HG02870 (cell line): ENCODE results near the gene ZNF491.
"Not testable (repeated sequence)": the region's sequence is repeated elsewhere in the genome, so short reads cannot be mapped to it uniquely, and the experiment has no call there.

Experiments used
- ATAC-seq: cut with Tn5 transposase; IDR thresholded peaks from one replicate; pipeline ENCODE4 v1.9.1; 2021; ENCODE audit warnings: mild to moderate bottlenecking, moderate library complexity; ENCODE audit not compliant: unreplicated experiment

Gene ZNF491

DNA sequence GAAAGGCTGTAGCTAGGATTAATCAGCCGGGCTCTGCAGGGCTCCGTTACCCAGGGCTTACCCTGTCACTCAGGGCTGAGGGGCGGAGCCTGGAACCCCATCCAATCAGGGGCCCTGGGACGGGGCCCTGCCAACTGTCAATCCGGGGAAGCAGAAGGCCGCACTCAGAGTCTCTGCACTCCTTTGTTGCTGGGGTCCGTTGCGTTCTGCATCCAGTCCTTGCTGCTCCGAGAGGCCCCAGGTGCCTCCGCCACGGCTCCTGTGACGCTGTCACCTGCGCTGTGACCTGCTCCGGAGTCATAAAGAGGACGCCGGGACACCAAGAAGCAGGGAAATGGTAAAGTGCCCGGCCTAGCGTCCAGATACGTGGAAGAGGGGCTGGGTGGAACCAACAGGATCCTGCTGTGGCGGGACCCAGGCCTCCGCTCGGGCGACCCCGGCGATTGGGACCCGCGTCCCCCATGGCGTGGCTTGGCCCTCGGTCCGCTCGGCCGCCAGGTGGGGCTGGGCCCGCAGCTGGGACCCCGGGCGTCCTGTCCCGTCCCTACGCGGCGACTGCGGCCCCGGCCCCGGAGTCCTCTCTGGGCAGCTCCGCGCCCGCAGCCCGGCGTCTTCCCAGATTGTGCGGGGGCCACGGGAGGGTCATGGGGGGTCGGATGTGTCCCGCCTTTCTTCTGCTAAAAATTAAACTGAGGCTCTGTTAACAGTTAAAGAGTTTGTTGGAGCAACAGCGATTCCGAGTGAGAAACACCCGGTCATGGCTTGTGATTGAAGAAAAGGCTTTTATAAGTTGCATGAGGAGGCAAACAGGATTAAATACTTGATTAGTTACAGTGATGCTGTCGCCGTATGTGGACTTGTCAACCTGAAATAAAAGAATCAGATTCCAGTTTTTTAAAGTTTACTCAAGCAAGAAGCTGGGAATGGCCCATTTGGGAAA is at the start of gene ZNF491:
TSS of gene ZNF491 (plus strand) at position 133 of the 940 bp plus-strand sequence. CDS start 7,431 bp downstream, outside the sequence.
- ATAC-seq = peak; percentile 91

DNA sequence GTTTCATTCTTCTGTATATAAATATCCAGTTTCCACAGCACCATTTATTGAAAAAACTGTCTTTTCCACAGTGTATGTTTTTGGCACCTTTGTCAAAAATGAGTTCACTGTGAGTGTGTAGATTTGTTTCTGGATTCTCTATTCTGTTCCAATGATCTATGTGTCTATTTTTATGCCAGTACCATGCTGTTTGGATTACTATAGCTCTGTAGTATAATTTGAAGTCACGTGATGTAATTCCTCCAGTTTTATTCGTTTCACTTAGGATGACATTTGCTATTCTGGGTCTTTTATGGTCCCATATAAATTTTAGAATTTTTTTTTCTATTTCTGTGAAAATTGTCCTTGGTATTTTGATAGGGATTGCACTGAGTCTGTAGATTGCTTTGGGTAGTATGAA is 48.6 kb upstream of the ZNF491 start:
- ATAC-seq = no peak

DNA sequence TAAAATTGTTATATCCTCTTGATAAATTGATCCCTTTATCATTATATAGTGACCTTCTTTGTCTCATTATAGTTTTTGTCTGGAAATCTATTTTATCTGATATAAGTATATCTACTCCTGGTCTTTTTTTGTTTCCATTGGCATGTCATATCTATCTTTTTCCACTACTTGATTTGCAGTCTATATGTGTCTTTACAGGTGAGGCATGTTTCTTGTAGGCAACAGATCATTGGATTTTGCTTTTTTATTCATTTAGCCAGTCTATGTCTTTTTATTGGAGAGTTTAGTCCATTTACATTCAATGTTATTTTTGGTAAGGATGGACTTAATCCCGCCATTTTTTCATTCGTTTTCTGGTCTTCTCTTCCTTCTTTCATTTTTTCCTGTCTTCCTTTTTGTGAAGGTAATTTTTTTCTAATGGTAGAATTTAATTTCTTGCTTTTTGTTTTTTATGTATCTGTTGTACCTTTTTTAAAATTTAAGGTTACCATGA is 46.0 kb upstream of the ZNF491 start:
- no peak for ATAC-seq

DNA sequence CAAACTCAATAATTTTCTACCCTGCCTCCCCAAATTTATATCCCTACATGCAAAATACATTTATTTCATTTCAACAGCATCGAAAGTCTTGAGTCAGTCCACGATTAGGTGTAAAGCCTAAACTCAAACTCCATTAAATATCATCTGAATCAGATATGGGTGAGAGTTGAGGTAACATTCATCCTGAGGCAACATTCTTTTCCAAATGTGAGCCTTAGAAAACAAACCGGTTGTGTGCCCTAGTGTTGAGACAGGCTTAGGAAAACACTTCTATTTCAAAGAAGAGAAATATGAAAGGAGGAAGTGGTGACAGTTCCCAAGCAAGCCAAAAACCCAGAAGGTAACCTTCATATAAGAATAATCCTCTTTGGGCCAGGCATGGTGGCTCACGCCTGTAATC is 43.7 kb upstream of the ZNF491 start:
- no peak for ATAC-seq

DNA sequence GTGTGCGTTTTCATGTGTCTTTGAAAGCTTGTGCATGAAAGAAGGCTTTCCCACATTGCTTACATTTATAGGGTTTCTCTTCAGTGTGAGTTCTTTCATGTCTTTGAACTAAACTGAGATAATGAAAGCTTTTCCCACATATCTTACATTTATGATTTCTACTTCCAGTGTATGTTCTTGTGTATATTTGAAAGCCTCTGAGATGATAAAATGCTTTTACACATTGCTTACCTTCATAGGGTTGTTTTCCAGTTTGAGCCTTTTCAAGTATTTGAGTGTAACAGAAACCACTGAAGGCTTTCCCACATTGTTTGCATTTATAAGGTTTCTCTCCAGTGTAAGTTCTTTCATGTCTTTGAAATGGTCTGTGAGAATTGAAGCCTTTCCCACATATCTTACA is 41.4 kb upstream of the ZNF491 start:
- ATAC-seq = no peak

DNA sequence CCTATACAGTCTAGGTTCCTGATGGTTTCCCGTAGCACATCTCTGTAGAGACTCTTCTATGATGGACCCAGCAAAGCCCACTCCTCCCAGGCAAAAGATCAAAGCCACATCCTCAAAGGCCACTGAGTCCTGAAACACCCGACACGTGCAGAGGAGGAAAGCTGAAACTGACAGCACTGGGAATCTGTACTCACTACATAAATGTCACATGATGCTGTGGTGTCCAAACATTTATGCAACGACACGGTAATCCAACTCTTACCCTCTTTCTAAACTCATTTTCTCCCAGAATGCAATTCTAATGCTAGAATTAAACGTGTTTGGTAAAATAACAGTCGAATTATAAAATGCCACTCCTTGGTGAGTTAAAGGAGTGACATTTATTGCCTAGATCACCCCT is 38.5 kb upstream of the ZNF491 start:
- ATAC-seq = no peak

DNA sequence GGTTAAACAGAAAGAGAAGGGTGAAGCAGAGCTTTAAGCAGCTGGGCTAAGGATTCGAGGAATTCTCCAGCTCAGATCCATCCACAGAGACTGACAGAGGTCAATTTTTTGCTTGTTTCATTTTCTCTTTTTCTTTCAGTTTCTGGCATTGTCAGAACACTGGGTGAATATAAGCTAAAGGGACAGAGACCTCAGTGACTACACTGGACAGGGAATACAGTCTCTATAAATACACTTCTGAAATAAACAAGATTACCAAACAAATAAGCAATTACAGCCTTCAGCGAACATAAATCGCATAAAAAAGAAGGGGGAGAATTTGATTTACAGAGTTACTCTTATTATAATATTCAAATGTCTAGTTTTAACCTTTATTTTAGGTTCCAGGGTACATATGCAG is 35.2 kb upstream of the ZNF491 start:
- no peak for ATAC-seq

DNA sequence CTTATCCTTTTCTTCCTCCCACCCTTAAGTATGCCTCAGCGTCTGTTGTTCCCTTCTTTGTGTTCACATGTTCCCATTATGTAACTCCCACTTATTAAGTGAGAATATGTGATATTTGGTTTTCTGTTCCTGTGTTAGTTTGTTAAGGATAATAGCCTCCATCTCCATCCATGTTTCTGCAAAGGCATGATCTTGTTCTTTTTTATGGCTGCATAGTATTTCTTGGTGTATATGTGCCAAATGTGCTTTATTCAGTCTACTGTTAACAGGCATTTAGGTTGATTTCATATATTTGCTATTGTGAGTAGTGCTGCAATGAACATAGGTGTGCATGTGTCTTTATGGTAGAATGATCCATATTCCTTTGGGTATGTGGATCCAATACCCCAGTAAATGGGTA is 34.7 kb upstream of the ZNF491 start:
- ATAC-seq = no peak

DNA sequence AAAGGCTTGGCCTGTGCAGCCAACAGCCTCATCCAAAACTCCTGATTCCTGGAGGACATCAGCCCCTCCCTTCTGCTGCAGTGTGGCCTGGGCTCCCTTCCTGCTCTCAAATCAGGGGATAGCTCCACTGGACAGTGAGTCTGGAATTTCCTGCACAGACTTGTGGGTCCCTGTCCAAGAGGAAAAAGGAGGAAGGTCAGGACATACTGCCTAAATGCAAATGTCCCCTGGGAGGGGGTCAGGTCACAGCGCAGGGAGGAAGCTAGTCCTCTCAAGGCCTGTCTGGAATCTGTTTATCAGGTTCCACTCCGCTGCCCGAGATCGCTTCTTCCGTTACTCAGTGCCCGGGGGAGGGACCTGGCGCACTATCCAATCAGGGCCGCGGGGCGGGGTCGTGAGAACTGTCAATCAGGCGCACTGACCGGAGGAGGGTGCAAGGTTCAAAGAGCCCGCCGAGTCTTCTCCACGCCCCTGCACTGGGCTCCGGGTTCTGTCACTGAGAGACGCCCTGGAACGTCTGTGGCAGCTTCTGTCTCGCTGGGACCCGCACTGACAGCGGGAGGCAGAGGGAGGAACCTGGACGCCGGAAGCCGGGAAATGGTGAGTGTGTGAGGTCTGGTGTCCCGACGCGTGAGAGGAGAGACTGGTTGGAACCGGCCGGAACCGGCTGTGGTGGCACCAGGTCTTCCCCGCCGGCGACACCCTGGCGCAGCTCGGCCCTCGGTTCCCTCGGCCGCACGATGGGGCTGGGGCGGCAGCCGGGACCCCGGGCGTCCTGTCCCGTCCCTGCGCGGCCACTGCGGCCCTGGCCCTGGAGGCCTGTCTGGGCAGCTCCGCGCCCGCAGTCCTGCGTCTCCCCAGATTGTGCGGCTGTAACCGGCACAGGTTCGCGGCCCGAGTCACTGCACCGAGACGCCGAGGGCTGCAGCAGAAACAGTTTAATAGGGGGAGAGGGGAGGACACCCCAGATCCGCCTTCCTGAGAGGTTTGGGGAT is 31.4 kb upstream of the ZNF491 start, which contains the start of gene ZNF441:
TSS of gene ZNF441 (plus strand) at position 404 of the 995 bp plus-strand sequence. CDS start at position 598, 194 bp downstream.
- peak; percentile 95 for ATAC-seq

DNA sequence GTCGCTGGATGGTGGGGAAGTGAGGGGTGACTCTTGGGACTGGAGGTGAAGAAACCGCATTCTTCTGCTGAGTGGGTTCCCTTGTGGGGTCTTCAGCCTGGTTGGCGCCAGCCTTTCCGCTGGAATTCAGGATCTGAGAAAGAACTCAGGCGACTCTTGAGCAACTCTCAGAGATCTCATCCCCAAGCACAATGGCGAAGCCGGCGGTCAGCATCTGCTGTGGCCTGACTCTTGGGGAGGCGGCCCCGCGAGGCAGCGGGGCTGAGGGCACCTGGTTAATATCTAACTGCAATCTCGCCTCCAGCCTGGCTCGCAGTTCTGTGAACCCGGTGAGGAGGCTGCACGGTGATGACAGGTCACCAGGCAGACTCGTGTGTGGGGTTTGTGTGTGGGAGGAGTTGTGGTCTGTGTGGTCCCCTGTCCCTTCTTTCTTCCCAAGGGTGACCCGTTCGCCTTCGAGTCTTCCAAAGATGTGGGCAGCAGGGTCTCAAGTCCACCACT is 30.6 kb upstream of the ZNF491 start:
- ATAC-seq = no peak

DNA sequence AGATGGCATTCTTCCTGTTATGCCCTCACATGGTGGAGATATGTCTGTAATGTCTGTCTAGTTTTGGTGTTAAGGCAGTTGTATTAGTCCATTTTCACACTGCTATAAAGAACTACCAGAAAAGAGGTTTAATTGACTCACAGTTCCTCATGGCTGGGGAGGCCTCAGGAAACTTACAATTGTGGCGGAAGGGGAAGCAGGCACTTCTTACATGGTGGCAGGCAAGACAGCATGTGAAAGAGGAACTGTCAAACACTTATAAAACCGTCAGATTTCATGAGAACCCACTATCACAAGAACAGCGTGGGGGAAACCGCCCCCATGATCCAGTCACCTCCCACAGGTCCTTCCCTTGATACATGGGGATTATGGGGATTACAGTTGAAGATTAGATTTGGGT is 28.3 kb upstream of the ZNF491 start:
- no peak for ATAC-seq

DNA sequence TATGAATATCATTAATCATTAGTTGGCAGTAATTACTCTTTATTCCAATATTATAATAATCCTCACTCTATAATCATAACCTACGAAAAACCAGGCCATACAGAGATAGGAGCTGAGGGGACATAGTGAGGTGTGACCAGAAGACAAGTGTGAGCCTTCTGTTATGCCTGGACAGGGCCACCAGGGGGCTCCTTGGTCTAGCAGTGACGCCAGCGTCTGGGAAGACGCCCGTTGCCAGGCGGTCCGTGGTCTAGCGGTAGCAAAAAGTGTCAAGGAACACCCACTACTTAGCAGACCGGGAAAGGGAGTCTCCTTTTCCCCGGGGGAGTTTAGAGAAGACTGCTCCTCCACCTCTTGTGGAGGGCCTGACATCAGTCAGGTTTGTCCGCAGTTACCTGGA is 26.8 kb upstream of the ZNF491 start:
- ATAC-seq = not testable (repeated sequence)

DNA sequence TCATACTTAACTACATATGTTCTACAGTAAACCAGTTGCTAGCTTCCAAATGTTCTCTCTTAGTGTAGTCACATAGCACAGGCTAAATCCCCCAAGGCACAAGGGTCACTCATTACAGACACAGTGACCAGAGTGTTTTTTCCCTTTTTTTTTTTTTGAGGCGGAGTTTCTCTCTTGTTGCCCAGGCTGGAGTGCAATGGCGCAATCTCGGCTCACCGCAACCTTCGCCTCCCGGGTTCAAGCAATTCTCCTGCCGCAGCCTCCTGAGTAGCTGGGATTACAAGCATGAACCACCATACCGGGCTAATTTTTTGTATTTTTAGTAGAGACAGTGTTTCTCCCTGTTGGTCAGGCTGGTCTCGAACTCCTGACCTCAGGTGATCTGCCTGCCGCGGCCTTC is 21.7 kb upstream of the ZNF491 start:
- not testable (repeated sequence) for ATAC-seq

DNA sequence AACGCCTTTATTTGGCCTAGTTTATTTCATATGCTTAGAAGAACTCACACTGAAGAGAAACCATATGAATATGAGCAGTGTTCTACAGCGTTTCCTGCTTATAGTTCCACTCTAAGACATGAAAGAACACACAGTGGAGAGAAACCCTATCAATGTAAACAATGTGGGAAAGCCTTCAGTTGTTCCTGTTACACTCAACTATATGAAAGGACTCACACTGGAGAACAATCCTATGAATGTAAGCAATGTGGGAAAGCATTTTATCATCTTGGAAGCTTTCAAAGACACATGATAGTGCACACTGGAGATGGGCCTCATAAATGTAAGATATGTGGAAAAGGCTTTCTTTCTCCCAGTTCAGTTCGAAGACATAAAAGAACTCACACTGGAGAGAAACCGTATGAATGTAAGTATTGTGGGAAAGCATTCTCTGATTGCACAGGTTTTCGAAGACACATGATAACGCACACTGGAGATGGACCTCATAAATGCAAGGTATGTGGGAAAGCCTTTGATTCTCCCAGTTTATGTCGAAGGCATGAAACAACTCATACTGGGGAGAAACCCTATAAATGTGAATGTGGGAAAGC is 17.8 kb upstream of the ZNF491 start:
- no peak for ATAC-seq

DNA sequence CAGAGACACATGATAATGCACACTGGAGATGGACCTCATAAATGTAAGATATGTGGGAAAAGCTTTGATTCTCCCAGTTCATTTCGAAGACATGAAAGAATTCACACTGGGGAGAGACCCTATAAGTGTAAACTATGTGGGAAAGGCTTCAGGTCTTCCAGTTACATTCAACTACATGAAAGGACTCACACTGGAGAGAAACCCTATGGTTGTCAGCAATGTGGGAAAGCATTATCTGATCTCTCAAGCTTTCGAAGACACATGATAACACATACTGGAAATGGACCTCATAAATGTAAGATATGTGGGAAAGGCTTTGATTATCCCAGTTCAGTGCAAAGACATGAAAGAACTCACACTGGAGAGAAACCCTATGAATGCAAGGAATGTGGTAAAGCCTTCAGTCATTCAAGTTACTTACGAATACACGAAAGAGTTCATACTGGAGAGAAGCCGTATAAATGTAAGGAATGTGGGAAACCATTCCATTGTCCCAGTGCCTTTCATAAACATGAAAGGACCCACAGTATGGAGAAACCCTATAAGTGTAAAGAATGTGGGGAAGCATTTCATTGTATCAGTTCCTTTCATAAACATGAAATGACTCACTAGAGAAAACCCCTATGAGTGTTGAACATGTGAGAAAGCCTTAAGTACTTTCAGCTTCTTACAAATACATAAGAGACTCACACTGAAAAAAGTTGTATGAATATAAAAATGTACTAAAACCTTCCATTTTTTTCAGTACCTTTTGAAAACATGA is 16.8 kb upstream of the ZNF491 start:
- no peak for ATAC-seq

DNA sequence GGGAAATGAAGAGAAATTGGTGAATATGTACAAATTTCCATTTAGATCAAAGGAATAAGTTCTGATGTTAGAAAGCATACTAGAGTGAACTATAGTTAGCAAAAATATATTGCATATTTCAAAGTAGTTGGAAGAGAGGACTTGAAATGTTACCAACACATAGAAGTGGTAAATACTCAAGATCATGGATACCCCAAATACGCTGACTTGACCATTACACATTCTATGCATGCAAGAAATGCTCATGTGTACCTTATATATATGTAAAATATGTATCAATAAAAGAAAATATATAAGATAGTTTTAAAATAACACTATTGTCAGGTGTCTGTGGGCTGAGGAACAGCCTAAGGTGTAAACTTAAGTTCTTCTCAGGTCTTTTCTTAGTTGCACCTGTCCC is 14.6 kb upstream of the ZNF491 start:
- ATAC-seq = no peak

DNA sequence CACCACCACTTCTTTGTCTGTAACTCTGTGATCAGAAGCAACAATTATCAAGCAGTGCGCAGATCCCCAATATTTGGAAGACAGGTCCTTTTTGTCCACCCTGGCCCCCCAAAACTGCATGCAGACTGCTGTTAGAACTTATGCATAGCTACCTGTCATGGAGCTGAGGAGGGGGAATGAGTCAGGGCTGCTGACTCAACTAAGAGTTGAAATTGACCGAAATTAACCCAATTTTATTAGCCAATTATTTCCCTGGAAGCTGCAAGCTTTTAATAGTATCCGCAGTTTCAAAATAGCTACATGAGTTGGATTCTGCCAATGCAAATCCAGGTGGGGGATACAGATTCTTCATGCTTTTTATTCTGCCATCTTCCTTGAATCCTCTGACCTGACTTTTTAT is 14.0 kb upstream of the ZNF491 start:
- ATAC-seq = no peak

DNA sequence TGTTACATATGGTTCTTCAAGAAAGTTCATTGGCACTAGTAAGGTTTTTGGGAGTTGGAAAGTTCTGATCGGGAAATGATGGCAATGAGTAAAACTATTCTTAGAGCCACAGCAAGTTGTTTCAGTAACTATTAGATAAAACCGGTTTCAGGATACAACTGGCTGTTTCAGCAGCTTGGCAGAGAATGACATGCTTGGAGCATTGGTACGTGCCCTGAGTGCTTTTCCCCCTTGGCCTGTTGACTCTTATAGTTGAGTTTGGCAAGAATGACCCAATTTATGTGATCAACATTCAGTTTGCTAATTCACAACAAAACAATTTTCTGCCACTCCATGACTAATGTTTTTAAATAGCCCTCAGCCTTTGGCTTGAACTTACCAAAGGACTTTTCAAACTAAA is 10.8 kb upstream of the ZNF491 start:
- ATAC-seq = no peak

DNA sequence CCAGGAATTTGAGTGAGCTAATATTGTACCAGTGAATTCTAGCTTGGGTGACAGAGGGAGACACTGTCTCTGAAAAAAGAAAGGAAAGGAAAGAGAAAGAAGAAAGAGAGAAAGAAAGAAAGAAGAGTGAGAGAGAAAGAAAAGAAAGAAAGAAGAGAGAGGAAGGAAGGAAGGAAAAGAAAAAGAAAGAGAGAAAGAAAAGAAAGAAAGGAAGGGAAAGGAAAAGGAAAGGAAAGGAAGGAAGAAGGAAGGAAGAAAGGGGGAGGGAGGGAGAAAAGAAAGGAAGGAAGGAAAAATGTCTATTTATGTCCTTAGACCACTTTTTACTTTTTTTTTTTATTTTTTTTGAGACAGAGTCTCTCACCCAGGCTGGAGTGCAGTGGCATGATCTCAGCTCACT is 5.4 kb upstream of the ZNF491 start:
- no peak for ATAC-seq

DNA sequence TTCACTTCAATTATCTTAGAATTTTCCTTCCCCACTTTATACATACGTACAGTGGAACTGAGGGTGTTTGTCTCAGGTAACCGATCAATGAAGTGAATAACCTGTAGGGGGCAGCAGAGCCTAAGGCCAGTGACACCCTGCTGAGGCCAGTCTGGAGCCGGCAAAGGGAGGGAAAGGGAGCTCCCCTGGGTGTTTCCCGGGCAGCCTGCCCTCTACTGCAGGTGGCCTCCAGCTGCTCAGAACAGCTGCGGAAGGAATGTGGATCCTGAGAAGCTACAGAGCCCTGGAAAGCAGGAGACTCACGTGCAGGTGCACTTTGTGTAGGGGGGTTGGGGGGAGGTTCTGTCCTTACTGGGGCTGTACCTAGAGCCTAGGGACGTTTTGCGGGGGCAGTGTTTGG is 832 bp upstream of the ZNF491 start:
- ATAC-seq = peak; percentile 53
